ENCODE data around the gene DUSP6.
"Not testable (repeated sequence)": the region's sequence is repeated elsewhere in the genome, so short reads cannot be mapped to it uniquely, and the experiment has no call there.

Gene DUSP6

DNA sequence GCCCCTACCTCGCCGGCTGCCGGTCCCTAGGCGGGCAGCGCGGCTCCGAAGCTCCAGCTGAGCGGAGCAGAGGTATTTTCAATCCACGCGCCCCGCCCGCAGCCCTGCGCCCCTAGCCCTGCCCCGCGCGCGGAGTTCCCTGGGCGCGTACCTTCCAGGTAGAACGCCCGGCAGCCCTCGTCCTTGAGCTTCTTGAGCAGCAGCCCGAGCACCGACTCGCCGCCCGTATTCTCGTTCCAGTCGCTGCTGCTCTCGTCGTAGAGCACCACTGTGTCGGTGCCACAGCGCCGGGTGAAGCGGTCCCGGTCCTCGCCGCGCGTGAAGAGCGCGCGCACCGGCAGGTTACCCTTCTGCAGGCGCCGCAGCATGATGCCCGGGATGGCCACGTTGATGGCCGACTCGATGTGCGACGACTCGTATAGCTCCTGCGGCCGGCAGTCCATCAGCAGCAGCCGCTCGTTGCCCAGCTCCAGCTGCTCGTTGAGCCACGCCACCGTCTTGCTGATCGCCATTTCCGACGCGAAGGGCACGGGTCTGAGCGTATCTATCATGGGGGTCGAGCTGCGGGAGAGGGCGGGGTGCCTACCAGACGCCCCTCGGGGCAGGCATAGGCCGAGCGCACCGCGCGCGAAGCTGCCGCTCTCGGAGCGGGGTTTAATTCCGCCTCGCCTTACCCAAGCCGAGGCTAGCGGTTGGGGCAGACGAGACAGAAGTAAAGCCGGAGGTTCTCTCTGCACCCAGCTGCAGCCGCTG, 636 bp downstream of the DUSP6 start:
- peak; percentile 60 for DNase-seq (ENCODE audit: low spot score)

DNA sequence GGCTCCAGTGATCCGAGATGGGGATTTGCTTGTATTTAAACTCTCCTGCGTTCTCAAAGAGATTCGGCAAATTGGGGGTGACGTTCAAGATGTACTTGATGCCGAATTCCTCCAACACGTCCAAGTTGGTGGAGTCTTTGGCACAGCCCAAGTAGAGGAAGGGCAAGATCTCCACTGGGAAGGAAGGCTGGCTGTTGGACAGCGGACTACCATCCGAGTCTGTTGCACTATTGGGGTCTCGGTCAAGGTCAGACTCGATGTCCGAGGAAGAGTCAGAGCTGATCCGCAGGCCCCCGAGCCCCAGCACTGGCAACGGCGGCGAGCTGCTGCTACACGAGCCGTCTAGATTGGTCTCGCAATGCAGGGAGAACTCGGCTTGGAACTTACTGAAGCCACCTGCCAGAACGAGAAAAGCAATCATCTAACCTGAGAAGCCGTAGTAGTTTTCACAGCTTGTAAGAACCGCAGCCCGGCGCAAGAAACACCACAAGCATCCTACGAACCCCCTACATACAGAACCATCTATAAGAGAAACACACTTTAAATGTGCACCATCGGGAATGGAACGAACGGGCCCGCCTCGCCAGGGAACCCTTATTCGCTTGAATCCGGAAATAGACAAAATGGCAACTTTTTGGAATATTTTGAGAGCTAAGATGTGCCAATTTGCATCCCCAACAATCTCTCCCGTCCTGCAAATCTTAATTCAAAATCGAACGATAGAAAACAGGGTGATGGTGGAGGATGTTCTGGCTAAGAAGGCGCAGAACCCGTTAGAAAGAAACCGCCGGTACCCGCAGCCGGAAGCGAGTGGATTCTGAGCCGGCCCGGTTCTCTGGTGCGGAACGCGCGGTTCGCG, 1.4 kb downstream of the DUSP6 start:
- DNase-seq (ENCODE audit: low spot score) = no peak

DNA sequence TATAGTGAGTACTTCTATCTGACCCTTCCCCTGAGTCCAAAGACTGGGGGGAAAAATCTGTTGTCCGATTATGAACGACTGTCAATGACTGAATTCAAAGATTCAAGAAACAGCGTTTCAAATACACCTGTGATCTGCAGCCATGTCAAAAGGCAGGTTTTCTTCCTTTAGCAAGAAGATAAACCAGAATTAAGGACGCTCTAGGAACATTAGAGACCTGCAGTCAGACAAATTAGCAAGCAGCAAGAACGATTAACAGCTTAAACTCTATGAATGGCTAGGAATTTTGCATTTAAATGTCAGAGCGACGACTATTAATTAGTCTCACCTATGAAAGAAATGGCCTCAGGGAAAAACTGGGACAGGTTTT, 2.1 kb downstream of the DUSP6 start:
- no peak for DNase-seq (ENCODE audit: low spot score)

DNA sequence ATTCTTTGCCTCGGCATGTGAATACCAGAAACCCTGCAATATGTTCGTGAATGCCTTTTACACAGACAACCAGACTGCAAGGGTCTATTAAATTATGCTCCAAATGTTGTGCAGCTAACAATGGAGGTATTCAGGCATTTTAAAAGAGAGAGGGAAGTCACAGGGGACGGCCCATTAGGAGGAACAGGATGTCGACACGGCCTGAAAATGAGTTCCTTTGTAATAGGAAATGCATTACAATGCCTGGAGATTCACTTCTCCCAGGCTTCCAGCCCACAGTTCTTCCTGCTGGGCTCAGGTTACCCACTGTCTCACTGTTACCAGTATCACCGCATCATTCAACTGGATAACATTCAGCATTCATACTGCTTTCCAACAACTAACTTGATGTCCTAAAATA, 2.5 kb downstream of the DUSP6 start:
- DNase-seq (ENCODE audit: low spot score) = no peak

DNA sequence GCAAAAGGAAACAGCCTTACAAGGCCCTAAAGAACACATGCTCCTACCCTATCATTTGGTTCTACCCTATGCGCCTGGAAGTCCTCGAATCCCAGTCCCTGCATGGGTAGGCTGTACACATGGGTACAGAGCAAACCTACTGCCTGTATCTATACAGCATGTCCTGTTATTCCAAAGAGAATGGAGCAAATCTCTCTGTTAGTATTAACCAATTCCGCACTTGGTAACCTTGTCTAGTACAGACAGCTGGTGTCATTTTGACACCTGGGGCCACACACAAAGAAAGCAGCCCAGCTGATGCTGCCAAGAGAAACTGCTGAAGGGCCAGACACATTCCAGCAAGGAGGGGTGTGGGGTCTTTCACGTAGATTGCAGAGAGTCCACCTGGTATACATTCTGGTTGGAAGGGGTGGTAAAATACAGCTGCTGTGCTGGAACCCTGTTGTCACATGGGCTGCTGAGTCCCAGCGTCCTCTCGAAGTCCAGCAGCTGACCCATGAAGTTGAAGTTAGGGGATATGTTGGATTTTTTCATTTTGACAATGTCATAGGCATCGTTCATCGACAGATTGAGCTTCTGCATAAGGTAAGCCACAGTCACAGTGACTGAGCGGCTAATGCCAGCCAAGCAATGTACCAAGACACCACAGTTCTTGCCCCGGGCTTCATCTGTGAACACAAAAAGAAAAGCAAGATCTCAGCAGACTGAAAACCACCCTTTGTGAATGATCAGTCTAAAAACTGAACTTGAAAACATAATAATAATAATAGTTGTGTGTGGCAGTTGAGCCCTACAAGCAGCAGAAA, 3.2 kb downstream of the DUSP6 start:
- no peak for DNase-seq (ENCODE audit: low spot score)

DNA sequence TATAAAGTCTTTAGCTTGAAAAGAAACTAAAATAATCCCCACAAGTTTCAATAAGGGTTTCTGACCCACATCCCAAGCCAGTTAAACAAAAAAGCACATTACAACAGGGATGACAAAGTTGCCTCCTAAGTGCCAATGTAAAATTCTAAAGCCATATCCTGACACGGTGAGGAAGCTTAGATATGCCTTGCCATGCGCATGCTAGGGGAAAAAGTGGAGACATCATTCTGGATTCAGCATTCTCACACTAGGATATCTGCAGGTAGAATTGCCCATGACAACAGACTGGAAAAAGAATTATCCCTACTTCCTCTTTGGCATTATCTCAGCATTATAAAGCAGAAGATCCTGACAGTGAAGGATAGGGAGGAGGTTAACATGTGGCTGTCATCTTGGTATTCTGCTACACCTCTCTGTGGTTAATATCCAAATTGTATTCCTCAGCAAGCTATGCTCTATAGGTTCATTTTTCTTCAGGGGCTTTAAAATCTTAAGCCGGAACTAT, 4.9 kb downstream of the DUSP6 start:
- no peak for DNase-seq (ENCODE audit: low spot score)

DNA sequence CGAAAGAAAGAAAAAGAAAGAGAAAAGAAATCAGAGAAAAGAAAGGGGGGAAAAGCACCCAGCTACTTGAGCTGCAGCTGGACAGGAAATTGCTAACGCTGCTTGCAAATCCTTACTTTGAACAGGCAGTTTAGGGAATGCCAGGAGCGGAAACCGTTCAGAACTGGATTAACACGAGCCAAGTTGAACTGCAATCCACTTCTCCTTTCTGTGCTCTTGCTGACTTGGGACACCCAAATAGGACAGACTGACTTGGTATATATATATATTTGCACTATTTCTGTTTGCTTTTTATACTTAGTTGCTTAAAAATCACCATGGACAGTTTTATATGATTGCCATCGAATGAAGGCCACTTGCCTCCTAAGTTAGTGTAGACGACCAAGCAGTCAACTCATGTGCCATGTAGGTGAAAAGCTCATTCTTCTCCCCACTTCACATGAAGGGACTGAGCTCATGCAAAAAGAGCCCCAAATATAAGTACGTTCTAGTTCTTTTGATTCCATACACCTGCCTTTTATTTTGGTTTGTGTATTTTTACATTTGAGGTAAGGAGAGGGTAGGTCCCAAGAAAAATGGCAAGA, 5.5 kb downstream of the DUSP6 start:
- DNase-seq (ENCODE audit: low spot score) = no peak

DNA sequence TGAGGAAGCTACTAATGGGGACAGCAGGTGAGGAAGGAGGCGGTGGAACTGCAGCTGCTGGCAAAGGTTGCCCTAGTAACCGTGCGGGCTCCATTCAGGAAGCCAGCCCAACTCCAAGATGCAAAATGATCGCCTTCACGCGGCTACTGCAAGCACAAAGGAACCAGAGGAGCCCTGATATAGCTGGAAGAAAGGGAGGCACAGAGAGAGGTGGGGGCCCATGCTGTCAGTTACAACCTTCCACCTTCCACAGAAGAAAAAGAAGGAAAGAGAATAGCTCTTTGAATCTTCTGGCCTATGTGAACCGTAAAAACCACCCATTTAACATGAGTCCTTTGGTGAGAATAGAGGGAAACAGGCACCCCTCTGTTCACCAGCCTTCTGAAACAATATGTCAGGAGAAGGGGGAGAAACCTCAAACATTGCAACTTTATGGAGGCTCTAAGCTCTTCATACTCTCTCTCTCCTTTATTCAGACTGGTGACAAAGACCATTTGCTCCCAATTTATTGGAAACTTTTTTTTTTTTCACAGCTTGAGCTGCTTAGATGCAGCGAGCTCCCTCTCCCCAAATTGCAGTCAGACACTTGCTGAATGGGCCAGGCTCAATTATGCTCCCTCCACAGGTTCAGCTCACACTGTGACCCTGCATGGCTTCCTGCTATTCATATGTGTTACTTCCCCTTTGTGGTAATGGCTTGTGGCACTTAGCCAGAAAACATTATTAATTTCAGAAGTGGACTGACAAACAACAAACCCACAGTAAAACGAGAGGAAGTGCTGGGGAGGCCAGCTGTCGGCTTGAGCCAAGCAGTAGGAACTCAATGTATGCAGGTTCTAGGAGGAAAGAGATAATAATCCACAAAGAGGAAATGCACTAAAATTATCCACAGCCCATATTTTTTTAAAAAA, 6.2 kb downstream of the DUSP6 start:
- no peak for DNase-seq (ENCODE audit: low spot score)

DNA sequence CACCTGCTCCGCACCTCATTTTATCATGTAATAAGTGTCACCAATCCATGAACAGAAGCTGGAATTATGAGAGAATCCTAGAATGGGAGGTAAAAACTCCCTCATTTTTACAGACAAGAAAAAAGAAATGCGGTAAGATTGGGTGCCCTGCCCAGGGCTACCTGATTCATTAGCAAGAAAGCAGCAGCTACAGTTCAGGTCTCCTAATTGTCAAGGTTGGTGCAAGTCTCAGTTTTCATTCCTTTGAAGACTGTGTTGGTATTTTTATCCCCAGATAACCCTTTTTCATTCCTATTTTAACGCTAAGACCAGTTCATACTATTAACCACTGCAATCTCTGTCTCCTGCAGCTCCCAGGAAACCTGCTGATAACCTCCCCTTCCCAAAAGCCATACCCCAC, 6.9 kb downstream of the DUSP6 start:
- DNase-seq (ENCODE audit: low spot score) = no peak

DNA sequence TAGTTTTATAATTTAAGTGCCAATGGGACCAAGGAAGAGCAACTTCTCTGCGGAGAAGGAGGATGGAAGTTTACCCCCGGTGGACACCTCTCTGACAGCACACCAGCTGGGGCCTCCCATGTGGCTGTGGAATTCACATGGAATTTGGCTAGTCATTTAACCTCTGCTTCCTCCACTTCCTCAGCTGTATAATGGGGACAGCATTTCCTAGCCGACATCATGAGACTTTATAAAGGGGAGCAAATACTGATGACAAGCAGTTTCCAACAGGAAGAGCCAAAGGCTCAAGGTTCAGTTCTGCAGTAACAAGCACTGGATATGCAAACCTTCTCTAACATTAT, 7.5 kb downstream of the DUSP6 start:
- no peak for DNase-seq (ENCODE audit: low spot score)

DNA sequence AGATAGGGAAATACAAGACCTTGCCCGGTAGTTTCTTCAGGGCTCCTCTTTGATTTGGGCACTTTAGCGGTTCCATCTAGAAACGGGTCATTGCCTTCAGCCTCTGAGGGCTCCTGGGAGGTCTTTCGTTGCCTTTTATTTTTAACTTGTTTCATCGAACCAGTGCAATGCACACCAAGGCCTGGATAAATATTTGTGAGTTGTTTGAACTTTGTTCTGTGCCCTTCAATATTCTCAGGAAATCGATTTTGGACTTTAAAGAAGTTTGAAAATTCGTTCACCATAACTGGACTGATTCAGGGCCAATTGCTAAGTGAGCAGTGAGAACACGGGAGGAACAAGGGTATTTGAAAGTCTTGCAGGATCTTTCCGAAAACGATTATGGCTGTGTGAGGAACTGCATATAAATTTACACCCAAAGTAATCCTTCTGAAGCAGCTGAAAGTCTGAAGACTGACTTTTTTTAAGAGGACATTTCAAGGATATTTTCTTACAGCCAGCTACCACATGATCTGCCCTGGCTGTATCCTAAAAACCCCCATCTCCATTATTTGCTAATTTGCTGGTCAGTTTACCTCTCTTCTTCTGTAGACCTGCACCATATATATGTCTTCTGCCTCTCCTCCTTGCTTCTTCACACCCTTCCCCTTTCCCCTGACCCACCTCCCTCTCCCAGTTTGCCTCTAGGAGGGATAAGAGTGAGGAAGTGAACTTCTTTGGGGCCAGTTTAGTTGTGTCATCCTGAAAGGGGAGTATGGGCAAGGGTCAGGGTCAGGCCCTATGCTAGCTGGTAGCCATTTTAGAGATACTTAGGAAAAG, 8.0 kb downstream of the DUSP6 start:
- no peak for DNase-seq (ENCODE audit: low spot score)

DNA sequence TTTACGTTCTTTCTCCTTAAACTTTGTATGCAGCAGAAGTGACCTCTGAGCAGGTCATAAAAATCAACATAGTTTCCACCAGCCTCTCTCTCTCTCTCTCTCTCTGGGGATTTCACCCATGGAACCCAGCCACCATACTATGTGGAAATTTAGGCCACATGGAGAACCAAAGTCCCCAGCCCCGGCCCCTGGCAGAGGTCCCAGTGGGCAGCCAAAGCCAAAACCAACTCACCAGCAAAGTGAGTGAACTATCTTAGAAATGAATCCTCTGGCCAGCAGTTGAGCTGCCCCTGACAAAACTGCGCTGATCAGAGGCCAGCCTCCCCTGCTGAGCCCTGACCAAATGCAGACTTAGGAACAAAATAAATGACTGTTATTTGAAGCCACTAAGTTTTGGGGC, 9.2 kb downstream of the DUSP6 start:
- no peak for DNase-seq (ENCODE audit: low spot score)

DNA sequence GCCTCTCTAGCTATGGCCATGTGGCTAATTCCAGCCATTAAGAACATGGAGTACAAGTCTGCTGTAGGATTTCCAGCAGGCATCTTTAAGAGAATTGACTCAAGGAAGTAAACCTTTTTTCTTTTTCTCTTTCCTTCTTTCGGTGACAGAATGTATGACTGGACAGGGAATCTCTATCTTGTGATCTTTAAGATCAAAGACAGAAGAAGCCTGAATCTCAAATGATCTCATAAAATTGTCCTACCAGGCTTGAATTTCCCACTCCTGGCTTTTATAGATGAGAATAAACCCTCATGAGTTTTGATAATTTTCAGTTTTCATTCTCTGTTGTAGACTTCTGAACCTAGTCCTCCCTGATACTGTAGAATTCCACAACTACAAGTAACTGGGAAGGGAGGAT, 11.4 kb downstream of the DUSP6 start:
- DNase-seq (ENCODE audit: low spot score) = no peak

DNA sequence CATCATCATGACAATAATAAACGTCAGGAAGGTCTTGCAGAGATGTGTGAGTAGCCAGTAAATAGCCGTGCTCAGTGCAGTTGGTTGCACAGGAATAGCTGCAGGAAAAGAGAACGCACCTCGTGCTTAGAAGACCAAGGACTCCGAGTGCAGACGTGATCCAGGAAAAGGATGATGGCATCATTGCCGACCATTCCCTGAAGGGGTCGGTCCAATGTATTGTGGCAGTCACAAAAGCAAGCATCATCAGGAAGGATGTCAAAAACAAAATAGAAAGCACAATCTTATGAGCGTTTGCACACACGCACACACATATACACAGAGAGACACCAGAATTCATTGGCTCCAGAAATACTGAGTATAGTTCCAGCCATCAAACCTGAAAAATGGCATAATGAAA, 12.8 kb downstream of the DUSP6 start:
- DNase-seq (ENCODE audit: low spot score) = no peak

DNA sequence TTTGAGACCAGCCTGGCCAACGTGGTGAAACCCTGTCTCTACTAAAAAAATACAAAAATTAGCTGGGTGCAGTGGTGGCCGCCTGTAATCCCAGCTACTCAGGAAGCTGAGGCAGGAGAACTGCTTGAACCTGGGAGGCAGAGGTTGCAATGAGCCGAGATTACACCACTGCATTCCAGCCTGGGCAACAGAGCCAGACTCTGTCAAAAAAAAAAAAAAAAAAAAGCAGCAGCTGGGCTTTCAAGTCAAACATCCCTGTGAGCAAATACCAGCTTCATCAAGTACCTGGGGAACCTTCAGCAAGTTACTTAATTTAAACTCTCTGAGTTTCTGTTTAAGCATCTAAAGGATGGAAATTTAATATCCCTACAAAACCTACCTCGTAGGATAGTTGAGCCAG, 15.2 kb downstream of the DUSP6 start:
- DNase-seq (ENCODE audit: low spot score) = not testable (repeated sequence)

DNA sequence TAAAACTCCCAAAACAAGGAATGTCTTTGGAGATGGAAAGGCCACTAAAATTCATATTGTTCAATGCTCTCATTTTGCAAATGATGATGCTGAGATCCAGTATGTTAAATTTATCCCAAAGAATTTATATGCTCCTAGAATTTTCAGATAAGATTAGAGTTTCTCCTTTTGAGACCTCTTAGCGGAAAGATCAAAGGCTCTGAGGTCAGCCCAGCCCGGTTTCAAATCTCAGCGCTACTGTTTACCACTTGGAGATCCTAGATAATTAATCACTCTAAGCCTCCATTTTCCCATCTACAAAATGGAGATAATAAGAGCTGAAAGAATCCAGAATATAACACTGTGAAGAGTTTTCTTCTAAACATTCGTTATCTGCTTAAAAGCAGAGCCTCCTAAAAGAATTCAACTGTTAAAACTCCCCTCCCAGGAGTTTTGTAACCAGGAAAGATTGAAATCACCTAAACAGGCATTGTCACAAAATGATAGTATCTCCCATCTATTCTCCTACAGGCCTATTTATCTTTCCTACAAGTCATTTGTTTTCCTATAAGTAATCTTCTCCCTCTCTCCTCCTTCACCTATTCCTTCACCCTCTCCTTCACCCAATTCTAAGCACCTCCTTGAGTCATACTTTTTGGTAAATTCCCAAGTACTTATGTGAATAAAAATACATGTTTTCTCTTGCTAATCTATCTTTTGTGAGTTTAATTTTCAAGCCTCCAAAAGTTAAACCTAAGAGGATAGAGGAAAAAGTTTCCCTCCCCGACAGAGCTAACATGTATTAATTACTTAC, 16.7 kb downstream of the DUSP6 start:
- DNase-seq (ENCODE audit: low spot score) = no peak

DNA sequence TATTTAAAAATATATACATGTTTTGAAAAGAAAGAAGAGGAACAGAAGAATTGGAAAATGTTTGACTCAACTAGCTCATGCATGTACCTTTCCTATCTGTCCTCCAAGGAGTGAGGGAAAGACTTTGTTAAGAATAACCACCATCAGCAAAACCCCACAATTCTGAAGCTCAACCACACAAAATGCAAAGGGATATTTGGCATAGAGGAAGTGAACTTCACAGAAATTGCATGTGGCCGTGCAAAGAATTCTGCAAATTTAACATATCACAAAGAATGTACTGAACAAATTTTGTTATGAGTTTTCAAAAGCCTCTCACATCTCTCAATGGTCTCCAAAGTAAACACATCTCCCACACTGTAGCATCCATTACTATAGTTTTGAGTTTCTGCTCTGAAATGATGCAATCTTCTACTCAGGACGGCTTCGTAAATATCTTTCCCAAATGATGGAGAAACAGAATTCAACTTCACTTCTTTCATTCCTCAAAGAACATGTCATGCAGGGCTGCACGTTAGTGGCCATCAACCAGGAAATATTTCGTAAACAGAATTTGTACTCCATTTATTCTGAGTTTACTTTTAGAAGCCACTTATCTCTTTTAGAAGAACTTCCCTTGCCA, 17.6 kb downstream of the DUSP6 start:
- no peak for DNase-seq (ENCODE audit: low spot score)

DNA sequence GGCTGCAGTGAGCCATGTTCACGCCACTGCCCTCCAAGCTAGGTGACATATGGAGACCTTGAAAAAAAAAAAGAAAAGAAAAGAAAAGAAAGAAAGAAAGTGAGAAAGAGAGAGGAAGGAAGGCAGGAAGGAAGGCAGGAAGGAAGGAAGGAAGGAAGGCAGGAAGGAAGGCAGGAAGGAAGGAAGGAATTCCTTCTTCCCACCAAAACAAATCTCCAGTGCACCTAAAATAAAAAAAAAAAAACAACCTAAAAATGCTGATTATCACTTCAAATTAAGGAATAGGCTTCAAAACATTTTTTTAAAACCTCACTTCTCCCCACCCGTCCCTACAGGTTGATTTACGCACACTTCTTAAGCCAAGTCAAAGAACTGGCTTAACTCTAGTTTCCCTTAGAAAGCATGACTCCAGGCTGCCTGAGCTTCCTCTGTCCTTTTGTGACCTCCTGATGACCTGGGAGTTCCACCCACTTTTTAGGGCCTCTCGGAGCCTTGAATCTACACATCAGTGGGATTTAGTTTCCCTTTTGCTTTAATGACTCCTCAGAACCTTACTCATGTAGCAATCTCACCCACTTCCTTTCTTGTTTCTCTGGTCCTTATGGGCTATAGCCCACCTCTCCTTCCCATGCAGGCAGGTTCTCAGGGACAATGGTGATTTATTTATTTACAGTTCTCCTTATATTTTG, 18.6 kb downstream of the DUSP6 start:
- no peak for DNase-seq (ENCODE audit: low spot score)
